OCI-LY7 (cell line): ENCODE data around the gene IGF1R.

Experiments used
- EZH2phosphoT487 ChIP-seq: fragments of 200-600 bp; sonication (generic); IDR thresholded peaks from 2 replicates; pipeline ENCODE4 v1.6.1; 2018; ENCODE audit warnings: low read depth, borderline replicate concordance, mild to moderate bottlenecking, mixed run types, antibody characterized with exemption, low read length, moderate library complexity, mixed read lengths
- TF ChIP-seq, protein P1 (sequence below): fragments of 200-600 bp; sonication (generic); conservative IDR thresholded peaks from 2 replicates; pipeline ENCODE4 v1.5.1; 2014; ENCODE audit warnings: mild to moderate bottlenecking, antibody characterized with exemption, low read length, moderate library complexity, mixed read lengths

- TF ChIP-seq, protein P1, sequence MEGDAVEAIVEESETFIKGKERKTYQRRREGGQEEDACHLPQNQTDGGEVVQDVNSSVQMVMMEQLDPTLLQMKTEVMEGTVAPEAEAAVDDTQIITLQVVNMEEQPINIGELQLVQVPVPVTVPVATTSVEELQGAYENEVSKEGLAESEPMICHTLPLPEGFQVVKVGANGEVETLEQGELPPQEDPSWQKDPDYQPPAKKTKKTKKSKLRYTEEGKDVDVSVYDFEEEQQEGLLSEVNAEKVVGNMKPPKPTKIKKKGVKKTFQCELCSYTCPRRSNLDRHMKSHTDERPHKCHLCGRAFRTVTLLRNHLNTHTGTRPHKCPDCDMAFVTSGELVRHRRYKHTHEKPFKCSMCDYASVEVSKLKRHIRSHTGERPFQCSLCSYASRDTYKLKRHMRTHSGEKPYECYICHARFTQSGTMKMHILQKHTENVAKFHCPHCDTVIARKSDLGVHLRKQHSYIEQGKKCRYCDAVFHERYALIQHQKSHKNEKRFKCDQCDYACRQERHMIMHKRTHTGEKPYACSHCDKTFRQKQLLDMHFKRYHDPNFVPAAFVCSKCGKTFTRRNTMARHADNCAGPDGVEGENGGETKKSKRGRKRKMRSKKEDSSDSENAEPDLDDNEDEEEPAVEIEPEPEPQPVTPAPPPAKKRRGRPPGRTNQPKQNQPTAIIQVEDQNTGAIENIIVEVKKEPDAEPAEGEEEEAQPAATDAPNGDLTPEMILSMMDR, result no peak
- TF ChIP-seq EZH2phosphoT487, result no peak
These were observed 142.8 kb downstream of the IGF1R start for GRCh38 chr15:98791046-98791701.
